ENCODE results near the gene TRPC4AP.

DNA sequence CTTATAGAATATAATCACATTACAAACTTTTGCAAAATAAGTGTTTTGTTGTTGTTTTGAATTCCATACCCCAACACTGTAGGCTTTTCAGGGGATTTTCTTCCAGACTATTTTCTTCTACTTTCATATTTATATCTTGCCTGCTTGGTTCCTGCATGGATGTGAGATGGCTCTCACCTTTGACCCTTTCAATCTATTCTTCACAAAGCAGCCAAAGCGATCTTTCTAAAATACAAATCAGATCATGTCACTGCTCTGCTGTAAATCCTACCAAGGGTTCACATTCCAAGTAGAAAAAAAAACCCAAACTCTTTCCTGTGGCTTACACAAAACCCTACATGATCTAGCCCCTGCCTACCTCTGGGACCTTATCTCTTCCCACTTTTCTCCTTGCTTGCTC is 25.0 kb upstream of the TRPC4AP start:
- TF ChIP-seq, protein P1, sequence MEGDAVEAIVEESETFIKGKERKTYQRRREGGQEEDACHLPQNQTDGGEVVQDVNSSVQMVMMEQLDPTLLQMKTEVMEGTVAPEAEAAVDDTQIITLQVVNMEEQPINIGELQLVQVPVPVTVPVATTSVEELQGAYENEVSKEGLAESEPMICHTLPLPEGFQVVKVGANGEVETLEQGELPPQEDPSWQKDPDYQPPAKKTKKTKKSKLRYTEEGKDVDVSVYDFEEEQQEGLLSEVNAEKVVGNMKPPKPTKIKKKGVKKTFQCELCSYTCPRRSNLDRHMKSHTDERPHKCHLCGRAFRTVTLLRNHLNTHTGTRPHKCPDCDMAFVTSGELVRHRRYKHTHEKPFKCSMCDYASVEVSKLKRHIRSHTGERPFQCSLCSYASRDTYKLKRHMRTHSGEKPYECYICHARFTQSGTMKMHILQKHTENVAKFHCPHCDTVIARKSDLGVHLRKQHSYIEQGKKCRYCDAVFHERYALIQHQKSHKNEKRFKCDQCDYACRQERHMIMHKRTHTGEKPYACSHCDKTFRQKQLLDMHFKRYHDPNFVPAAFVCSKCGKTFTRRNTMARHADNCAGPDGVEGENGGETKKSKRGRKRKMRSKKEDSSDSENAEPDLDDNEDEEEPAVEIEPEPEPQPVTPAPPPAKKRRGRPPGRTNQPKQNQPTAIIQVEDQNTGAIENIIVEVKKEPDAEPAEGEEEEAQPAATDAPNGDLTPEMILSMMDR (IDR thresholded peaks at IDR 0.05 in 4 of 5, conservative IDR thresholded peaks at IDR 0.05 in 1 of 5): no peak
- no peak for TF ChIP-seq POLR2A (IDR thresholded peaks at IDR 0.05)

All from gastrocnemius medialis (tissue), 4 donors.